ENCODE results near the gene FILIP1.

The FILIP1 gene

GRCh38 chr6:75481936-75482593, 11.5 kb downstream of the FILIP1 start:
- DNase-seq (ENCODE audit: low spot score) = no peak
- POLR2A ChIA-PET (ENCODE audit: low non-redundant PET) = no interaction called here
- no peak for TF ChIP-seq CTCF (conservative IDR thresholded peaks at IDR 0.05; ENCODE audit: low read depth)
- CTCF ChIA-PET = no interaction called here
- H3K27ac ChIP-seq = no peak overlapping the region

GRCh38 chr6:75481394-75481793, 12.2 kb downstream of the FILIP1 start:
- CTCF ChIA-PET = no interaction called here
- TF ChIP-seq CTCF (conservative IDR thresholded peaks at IDR 0.05; ENCODE audit: low read depth) = no peak
- no peak overlapping the region for H3K27ac ChIP-seq
- no peak for DNase-seq (ENCODE audit: low spot score)
- POLR2A ChIA-PET (ENCODE audit: low non-redundant PET) = no interaction called here

DNA sequence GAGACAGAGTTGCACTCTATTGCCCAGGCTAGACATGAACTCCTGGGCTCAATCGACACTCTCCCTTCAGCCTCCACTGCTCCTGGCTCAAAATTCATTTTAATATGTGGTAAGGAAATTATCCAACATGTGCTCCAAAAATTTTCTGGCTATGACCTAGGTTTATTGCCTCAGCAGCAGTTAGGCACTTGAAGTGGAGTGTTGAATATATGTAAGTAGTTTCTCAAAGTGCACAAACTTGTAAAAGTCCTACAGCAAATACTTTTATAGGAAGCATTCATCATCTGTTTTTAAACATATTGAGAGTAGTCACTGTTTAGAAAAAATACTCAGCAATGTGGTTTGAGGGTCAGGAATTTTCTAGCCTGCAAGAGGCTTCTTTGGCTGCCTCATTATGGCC, 13.2 kb downstream of the FILIP1 start:
- DNase-seq (ENCODE audit: low spot score) = no peak
- POLR2A ChIA-PET (ENCODE audit: low non-redundant PET) = no interaction called here
- CTCF ChIA-PET = no interaction called here
- H3K27ac ChIP-seq = no peak overlapping the region
- no peak for TF ChIP-seq CTCF (conservative IDR thresholded peaks at IDR 0.05; ENCODE audit: low read depth)

- no peak overlapping the region for H3K27ac ChIP-seq
- ChIA-PET CTCF (no interaction called here), POLR2A (ENCODE audit: low non-redundant PET) (no interaction called here)
- no peak for TF ChIP-seq CTCF (conservative IDR thresholded peaks at IDR 0.05; ENCODE audit: low read depth)
- DNase-seq (ENCODE audit: low spot score) = no peak
Measured at GRCh38 chr6:75479712-75480111, 13.9 kb downstream of the FILIP1 start.

- CTCF ChIA-PET = no interaction called here
- POLR2A ChIA-PET (ENCODE audit: low non-redundant PET) = no interaction called here
- TF ChIP-seq CTCF (conservative IDR thresholded peaks at IDR 0.05; ENCODE audit: low read depth) = no peak
- DNase-seq (ENCODE audit: low spot score) = no peak
- no peak overlapping the region for H3K27ac ChIP-seq
Measured at GRCh38 chr6:75478929-75479328, 14.7 kb downstream of the FILIP1 start.

- ChIA-PET POLR2A (ENCODE audit: low non-redundant PET) (no interaction called here), CTCF (no interaction called here)
- DNase-seq (ENCODE audit: low spot score) = no peak
- TF ChIP-seq CTCF (conservative IDR thresholded peaks at IDR 0.05; ENCODE audit: low read depth) = no peak
- no peak overlapping the region for H3K27ac ChIP-seq
Measured at GRCh38 chr6:75472885-75473284, 20.7 kb downstream of the FILIP1 start.

DNA sequence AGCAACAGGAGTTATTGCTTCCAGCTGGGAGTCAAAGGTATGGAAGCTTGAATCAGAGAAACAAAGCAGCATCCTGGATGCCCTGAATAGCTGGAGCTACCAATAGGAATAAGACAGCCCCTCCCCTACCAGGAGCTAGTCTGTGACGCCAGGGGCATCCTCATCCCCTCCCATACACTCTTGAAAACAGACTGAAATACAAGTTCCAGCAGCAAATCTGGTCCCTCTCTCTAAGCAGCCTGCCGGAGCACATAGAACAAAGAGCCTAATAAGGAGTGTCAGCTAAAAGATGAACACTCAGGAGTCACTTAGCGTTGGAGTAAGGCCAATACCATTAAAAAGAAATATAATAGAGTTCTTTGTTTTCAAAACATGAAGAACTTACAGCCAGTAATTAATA, 25.6 kb downstream of the FILIP1 start:
- TF ChIP-seq CTCF (conservative IDR thresholded peaks at IDR 0.05; ENCODE audit: low read depth) = no peak
- CTCF ChIA-PET = no interaction called here
- POLR2A ChIA-PET (ENCODE audit: low non-redundant PET) = no interaction called here

More for the DNA sequence above, 25.6 kb downstream of the FILIP1 start:
- H3K27ac ChIP-seq = no peak overlapping the region
- no peak for DNase-seq (ENCODE audit: low spot score)

All from RWPE1 (cell line).